ENCODE data around the gene APC2.
"Not testable (repeated sequence)": the region's sequence is repeated elsewhere in the genome, so short reads cannot be mapped to it uniquely, and the experiment has no call there.

The APC2 gene

DNA sequence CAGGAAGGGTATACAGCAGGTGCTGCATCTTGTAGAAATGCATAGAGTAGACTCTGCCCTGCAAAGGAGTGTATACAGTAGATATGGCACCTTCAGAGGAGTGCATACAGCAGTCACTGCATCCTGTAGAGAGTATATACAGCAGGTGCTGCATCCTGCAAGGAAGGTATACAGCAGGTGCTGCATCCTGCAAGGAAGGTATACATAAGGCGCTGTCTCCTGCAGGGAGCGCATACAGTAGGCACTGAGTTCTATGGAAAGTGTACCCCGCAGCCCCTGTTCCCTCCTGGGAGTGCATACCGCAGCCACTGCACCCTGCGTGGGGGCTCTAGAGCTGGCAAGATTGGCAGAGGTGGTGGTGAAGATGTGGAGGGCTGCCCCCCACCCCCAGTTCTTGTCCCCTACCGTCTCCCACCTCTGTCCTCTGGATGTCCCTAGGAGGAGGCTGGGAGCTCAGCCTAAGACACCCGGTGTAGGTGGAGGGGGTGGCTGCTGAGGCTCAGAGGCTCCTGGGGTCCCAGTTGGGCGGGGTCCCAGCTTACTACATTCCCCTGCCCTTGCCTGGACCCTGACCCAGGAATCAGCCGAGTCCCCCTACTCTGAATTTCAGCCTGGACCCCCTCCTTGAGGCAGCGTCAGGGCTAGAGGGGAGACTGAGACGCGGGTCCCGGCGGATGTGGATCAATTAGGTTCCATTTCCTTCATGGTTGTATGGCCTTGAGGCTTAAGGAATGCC lies 65.2 kb downstream of the APC2 start:
- DNase-seq, result no peak
- H3K27ac ChIP-seq, result no peak overlapping the region
- H3K4me1 ChIP-seq, result peaks cover 0 to 27% (median 11%) of the 10 kb centered on the region in 4 donors
- H3K36me3 ChIP-seq, result no peaks in the 10 kb centered on the region
- intact Hi-C loops (cut with DNase I; ENCODE audit: low total_unique reads), result no loop called here
- no peaks in the 10 kb centered on the region for H3K9me3 ChIP-seq
- peaks cover 0 to 76% of the 10 kb centered on the region in 2 donors for H3K27me3 ChIP-seq
- no peak for TF ChIP-seq CTCF (IDR thresholded peaks at IDR 0.05)
- no peak overlapping the region for H3K4me3 ChIP-seq

- no peaks in the 10 kb centered on the region for H3K36me3 ChIP-seq
These were observed 66.5 kb downstream of the APC2 start for GRCh38 chr19:1516395-1516753.

GRCh38 chr19:1518471-1518870 lies 68.5 kb downstream of the APC2 start:
- H3K9me3 ChIP-seq, result no peaks in the 10 kb centered on the region
- no peaks in the 10 kb centered on the region for H3K36me3 ChIP-seq
- TF ChIP-seq CTCF (IDR thresholded peaks at IDR 0.05), result no peak
- intact Hi-C loops (cut with DNase I; ENCODE audit: low total_unique reads), result no loop called here
- H3K27ac ChIP-seq, result no peak overlapping the region
- H3K4me3 ChIP-seq, result no peak overlapping the region
- no peak for DNase-seq
- H3K4me1 ChIP-seq, result peaks cover 0 to 5% (median 3%) of the 10 kb centered on the region in 4 donors
- peaks cover 0 to 63% of the 10 kb centered on the region in 2 donors for H3K27me3 ChIP-seq

More at GRCh38 chr19:1516395-1516753, 66.5 kb downstream of the APC2 start:
- Histone ChIP-seq H3K9me3 (no peaks in the 10 kb centered on the region), H3K27ac (no peak overlapping the region), H3K27me3 (peaks cover 0 to 69% of the 10 kb centered on the region in 2 donors), H3K4me1 (peaks cover 0 to 26% (median 11%) of the 10 kb centered on the region in 4 donors), H3K4me3 (no peak overlapping the region)
- no peak for DNase-seq
- intact Hi-C loops (cut with DNase I; ENCODE audit: low total_unique reads), result no loop called here
- TF ChIP-seq CTCF (IDR thresholded peaks at IDR 0.05), result no peak

DNA sequence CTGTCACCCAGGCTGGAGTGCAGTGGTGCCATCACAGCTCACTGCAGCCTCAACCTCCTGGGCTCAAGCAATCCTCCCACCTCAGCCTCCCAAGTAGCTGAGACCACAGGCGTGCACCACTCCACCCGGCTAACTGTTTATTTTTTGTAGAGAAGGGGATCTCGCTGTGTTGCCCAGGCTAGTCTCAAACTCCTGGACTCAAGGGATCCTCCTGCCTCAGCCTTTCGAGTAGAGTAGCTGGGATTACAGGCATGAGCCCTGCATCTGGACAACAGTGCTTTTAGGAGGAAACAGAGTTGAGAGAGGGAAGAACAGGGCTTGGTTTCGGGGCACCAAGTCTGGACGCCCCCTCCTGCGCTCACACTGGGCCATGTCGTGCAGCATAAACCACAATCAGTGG lies 69.9 kb downstream of the APC2 start:
- H3K27ac ChIP-seq; H3K9me3 ChIP-seq; H3K4me3 ChIP-seq; intact Hi-C loops (cut with DNase I; ENCODE audit: low total_unique reads); H3K4me1 ChIP-seq; DNase-seq; H3K36me3 ChIP-seq: not testable (repeated sequence)
- H3K27me3 ChIP-seq, result peaks cover 0 to 64% of the 10 kb centered on the region in 2 donors

- Histone ChIP-seq H3K27ac (no peak overlapping the region), H3K4me1 (peaks cover 0 to 9% (median 7%) of the 10 kb centered on the region in 4 donors), H3K36me3 (no peaks in the 10 kb centered on the region), H3K27me3 (peaks cover 0 to 64% of the 10 kb centered on the region in 2 donors), H3K4me3 (no peak overlapping the region), H3K9me3 (no peaks in the 10 kb centered on the region)
- no peak for DNase-seq
- no peak for TF ChIP-seq CTCF (IDR thresholded peaks at IDR 0.05)
- intact Hi-C loops (cut with DNase I; ENCODE audit: low total_unique reads), result no loop called here
These were observed 70.4 kb downstream of the APC2 start for GRCh38 chr19:1520203-1520780.

- H3K4me1 ChIP-seq, result peaks cover 0 to 9% (median 7%) of the 10 kb centered on the region in 4 donors
- no peak for DNase-seq
- H3K4me3 ChIP-seq, result no peak overlapping the region
- H3K27ac ChIP-seq, result no peak overlapping the region
- no peak for TF ChIP-seq CTCF (IDR thresholded peaks at IDR 0.05)
- intact Hi-C loops (cut with DNase I; ENCODE audit: low total_unique reads), result no loop called here
- H3K36me3 ChIP-seq, result no peaks in the 10 kb centered on the region
- peaks cover 0 to 65% of the 10 kb centered on the region in 2 donors for H3K27me3 ChIP-seq
- no peaks in the 10 kb centered on the region for H3K9me3 ChIP-seq
These were observed 71.7 kb downstream of the APC2 start for GRCh38 chr19:1521636-1522035.
